Measurements from ENCODE around the gene NLN.
"Not testable (repeated sequence)": the region's sequence is repeated elsewhere in the genome, so short reads cannot be mapped to it uniquely, and the experiment has no call there.

Gene NLN

GRCh38 chr5:65823204-65823603, 101.2 kb downstream of the NLN start:
- no peak overlapping the region for H3K4me3 ChIP-seq
- no peak overlapping the region for H3K27ac ChIP-seq

GRCh38 chr5:65823845-65824445, 101.9 kb downstream of the NLN start:
- no peak overlapping the region for H3K4me3 ChIP-seq
- no peak overlapping the region for H3K27ac ChIP-seq

- Histone ChIP-seq H3K27ac (no peak overlapping the region), H3K4me3 (no peak overlapping the region)
These were observed 103.7 kb downstream of the NLN start for GRCh38 chr5:65825408-65826328.

GRCh38 chr5:65828022-65828896, 106.3 kb downstream of the NLN start:
- Histone ChIP-seq H3K27ac (peak overlapping the region in 7 of 21 experiments; percentile 12 to 39 (median 35)), H3K4me3 (no peak overlapping the region)

- Histone ChIP-seq H3K4me3 (no peak overlapping the region), H3K27ac (no peak overlapping the region)
These were observed 108.9 kb downstream of the NLN start for GRCh38 chr5:65830856-65831255.

GRCh38 chr5:65831276-65831675, 109.3 kb downstream of the NLN start:
- no peak overlapping the region for H3K27ac ChIP-seq

GRCh38 chr5:65832152-65832551, 110.1 kb downstream of the NLN start:
- H3K4me3 ChIP-seq = no peak overlapping the region
- H3K27ac ChIP-seq = no peak overlapping the region

More at GRCh38 chr5:65831276-65831675, 109.3 kb downstream of the NLN start:
- no peak overlapping the region for H3K4me3 ChIP-seq

GRCh38 chr5:65832603-65833228, 110.7 kb downstream of the NLN start:
- Histone ChIP-seq H3K27ac (no peak overlapping the region), H3K4me3 (no peak overlapping the region)

GRCh38 chr5:65833780-65834179, 111.8 kb downstream of the NLN start:
- no peak overlapping the region for H3K27ac ChIP-seq

GRCh38 chr5:65834306-65834705, 112.3 kb downstream of the NLN start:
- H3K27ac ChIP-seq = no peak overlapping the region
- H3K4me3 ChIP-seq = no peak overlapping the region

More at GRCh38 chr5:65833780-65834179, 111.8 kb downstream of the NLN start:
- H3K4me3 ChIP-seq = no peak overlapping the region

- Histone ChIP-seq H3K4me3 (no peak overlapping the region), H3K27ac (no peak overlapping the region)
These were observed 113.2 kb downstream of the NLN start for GRCh38 chr5:65835191-65835590.

- Histone ChIP-seq H3K4me3 (no peak overlapping the region), H3K27ac (no peak overlapping the region)
These were observed 115.1 kb downstream of the NLN start for GRCh38 chr5:65837139-65837538.

GRCh38 chr5:65839170-65839569, 117.2 kb downstream of the NLN start:
- not testable (repeated sequence) for H3K27ac ChIP-seq, H3K4me3 ChIP-seq

GRCh38 chr5:65840071-65840470, 118.1 kb downstream of the NLN start:
- Histone ChIP-seq H3K27ac (no peak overlapping the region), H3K4me3 (no peak overlapping the region)

- H3K4me3 ChIP-seq, H3K27ac ChIP-seq: not testable (repeated sequence)
These were observed 122.8 kb downstream of the NLN start for GRCh38 chr5:65844763-65845162.

GRCh38 chr5:65846101-65846500, 124.1 kb downstream of the NLN start:
- H3K4me3 ChIP-seq = no peak overlapping the region
- H3K27ac ChIP-seq = no peak overlapping the region

GRCh38 chr5:65847019-65847418, 125.0 kb downstream of the NLN start:
- H3K27ac ChIP-seq, H3K4me3 ChIP-seq: not testable (repeated sequence)

GRCh38 chr5:65849918-65850317, 127.9 kb downstream of the NLN start:
- H3K27ac ChIP-seq, H3K4me3 ChIP-seq: not testable (repeated sequence)

- Histone ChIP-seq H3K27ac (no peak overlapping the region), H3K4me3 (no peak overlapping the region)
These were observed 132.9 kb downstream of the NLN start for GRCh38 chr5:65854925-65855324.

All from skin epidermis (tissue), 12 donors.